ENCODE results near the gene OR6B3. TPM values are rescaled to one million over a fixed set of nuclear protein-coding genes. Genes with fewer than 3 reads are reported as not detected.

Gene OR6B3
- total RNA-seq (not detected), polyA plus RNA-seq (not detected)
- long read RNA-seq, donor 1, result 0 reads
- long read RNA-seq, donor 2, result 0 reads
- long read RNA-seq, donor 3, result 0 reads
- long read RNA-seq, donor 4, result 0 reads

DNA sequence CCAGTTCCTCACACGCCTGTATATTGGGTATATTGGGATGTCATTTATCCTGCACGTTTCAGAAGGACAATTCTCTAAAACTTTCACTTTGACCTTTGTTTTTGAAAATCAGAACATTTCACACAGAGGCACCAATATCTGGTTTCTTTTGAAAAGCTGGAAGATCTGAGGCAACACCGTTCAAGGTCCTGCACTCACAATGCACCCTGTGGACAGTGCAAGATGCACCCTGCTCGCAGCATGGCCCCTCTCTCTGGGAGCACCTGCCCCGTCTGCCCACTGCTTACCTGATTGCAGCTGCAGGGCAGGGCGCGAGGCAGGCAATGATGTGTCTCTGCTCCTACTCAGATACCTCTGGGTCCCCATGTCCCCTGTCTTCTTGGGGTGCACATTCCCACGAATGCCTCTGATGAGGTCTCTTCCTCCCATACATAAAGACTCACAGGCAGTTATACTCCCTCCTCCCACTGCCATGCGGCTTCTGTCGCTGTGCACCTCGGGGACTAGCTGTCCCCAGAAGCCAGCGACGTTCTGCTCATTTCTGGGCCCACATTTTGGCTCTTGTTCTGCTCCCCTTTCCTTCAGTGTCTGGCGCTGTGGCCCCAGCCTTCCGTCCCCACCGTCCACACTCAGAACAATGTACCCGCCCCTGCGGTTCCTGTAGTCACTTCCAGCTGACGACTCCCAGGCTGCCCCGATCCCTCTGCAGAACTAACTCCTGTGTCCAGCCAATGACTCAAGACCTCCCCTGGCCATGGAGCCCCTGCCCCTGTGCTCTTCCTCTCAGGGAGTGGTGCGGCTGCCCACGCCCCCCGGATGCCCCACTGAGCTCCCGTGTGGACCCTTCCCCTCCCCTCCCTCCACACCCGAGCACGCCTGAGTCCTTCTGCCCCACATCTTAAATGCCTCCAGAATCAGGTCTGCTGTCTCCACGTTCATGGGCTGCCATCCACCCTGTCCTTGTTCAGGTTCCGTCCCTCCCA lies at the start of gene OR6B3:
Gene OR6B3 (minus strand): TSS at position 349 of the 983 bp plus-strand sequence.
- Histone ChIP-seq H3K9me3 (ENCODE audit: control insufficient read depth, low read length) (no peaks in the 10 kb centered on the region), H3K27ac (ENCODE audit: low read length) (no peak within 1 kb of the TSS), H3K4me1 (ENCODE audit: control insufficient read depth, insufficient read depth, low read length) (no peaks in the 10 kb centered on the region), H3K4me3 (ENCODE audit: low read length) (no peak within 1 kb of the TSS), H3K27me3 (ENCODE audit: control insufficient read depth, insufficient read depth) (peaks cover 2% of the 10 kb centered on the region)
- peak in 1 of 3 donors; percentile 34 for DNase-seq
- WGBS, result 47% methylated on average over 28 of the region's 28 CpGs
- ATAC-seq, result no peak
- intact Hi-C loops (cut with DNase I), result no loop called here

DNA sequence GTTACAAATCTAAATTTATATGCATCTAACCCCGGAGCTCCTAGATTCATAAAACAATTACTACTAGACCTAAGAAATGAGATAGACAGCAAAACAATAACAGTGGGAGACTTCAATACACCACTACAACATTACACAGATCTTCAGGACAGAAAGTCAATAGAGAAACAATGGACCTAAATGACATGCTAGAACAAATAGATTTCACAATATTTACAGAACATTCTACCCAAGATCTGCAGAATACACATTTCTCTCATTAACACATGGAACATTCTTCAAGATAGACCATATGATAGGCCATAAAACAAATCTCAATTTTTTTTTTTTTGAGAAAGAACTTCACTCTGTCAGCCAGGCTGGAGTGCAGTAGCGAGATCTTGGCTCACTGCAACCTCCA lies 45.0 kb upstream of the OR6B3 start:
- DNase-seq (no peak), ATAC-seq (no peak)
- Histone ChIP-seq H3K27me3 (ENCODE audit: control insufficient read depth, insufficient read depth) (no peaks in the 10 kb centered on the region), H3K27ac (ENCODE audit: low read length) (no peak overlapping the region), H3K4me1 (ENCODE audit: control insufficient read depth, insufficient read depth, low read length) (no peaks in the 10 kb centered on the region), H3K9me3 (ENCODE audit: control insufficient read depth, low read length) (no peaks in the 10 kb centered on the region), H3K4me3 (ENCODE audit: low read length) (no peak overlapping the region)
- 69% methylated on average over 2 of the region's 2 CpGs for WGBS
- intact Hi-C loops (cut with DNase I), result no loop called here

DNA sequence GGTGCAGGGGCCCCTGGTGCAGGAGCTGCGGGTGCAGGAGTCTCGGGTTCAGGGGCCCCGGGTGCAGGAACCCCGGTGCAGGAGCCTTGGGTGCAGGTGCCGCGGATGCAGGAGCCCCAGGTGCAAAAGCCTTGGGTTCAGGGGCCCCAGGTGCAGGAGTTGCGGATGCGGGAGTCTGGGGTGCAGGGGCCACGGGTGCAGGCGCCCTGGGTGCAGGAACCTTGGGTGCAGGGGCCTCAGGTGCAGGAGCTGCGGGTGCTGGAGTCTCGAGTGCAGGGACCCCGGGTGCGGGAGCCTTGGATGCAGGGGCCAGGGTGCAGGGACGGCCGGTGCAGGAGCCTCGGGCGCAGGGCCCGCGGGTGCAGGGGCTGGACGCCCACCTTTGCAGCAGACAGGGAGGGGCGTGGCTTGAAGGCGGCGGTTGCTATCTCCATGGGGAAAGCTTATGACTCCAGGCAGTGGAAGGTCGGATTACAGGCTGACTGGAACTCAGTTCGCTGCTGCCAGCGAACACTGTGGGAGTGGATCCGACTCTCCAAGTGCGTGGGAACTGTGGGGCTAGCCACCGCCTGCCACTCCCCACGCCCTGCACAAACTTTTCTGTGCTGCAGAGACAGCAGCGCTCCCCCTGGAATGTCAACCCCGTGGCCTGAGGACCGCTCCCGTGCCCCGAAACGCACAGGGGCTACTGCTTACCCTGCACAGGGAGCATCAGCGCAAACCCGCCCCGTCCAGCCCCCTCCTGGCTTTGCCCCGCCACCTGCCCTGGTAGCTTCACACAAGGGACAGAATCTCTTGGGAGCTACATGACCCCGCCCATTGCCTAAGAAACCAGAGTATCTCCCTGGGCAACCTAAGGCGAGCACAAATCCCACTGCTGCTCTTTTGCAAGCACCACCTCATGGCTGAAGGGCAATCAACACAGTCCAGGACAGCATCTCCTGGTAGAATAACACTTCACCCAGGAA lies 42.5 kb upstream of the OR6B3 start:
- peak in 1 of 2 donors; percentile 19 for ATAC-seq
- H3K4me1 ChIP-seq (ENCODE audit: control insufficient read depth, insufficient read depth, low read length), result no peaks in the 10 kb centered on the region
- WGBS, result 4% methylated on average over 43 of the region's 43 CpGs
- no peak overlapping the region for H3K27ac ChIP-seq (ENCODE audit: low read length)
- H3K4me3 ChIP-seq (ENCODE audit: low read length), result no peak overlapping the region
- intact Hi-C loops (cut with DNase I), result no loop called here
- peak in 1 of 3 donors; percentile 39 for DNase-seq
- no peaks in the 10 kb centered on the region for H3K9me3 ChIP-seq (ENCODE audit: control insufficient read depth, low read length)
- H3K27me3 ChIP-seq (ENCODE audit: control insufficient read depth, insufficient read depth), result no peaks in the 10 kb centered on the region

DNA sequence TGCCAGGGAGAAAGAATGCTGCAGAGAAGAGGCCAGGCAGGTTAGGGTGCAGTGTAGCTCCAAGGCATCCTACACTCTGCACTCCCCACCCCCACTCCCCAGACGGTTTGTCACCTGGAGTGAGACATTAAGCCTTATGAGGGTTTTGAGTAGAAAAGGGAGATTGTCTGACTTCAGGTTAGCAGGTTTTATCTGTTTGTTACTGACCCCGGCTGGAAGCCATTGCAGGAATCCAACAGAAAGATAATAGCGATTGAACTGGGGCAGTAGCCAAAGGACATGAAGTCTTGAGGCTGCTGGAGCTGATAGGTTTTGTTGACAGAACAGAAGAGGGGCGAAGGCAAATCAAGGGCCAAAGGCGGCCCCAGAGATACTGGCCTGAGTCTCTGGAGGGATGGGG lies 36.0 kb upstream of the OR6B3 start:
- Histone ChIP-seq H3K27ac (ENCODE audit: low read length) (no peak overlapping the region), H3K4me1 (ENCODE audit: control insufficient read depth, insufficient read depth, low read length) (no peaks in the 10 kb centered on the region), H3K27me3 (ENCODE audit: control insufficient read depth, insufficient read depth) (no peaks in the 10 kb centered on the region), H3K9me3 (ENCODE audit: control insufficient read depth, low read length) (no peaks in the 10 kb centered on the region), H3K4me3 (ENCODE audit: low read length) (no peak overlapping the region)
- 27% methylated on average over 5 of the region's 5 CpGs for WGBS
- DNase-seq, result no peak
- ATAC-seq, result no peak
- intact Hi-C loops (cut with DNase I), result no loop called here

DNA sequence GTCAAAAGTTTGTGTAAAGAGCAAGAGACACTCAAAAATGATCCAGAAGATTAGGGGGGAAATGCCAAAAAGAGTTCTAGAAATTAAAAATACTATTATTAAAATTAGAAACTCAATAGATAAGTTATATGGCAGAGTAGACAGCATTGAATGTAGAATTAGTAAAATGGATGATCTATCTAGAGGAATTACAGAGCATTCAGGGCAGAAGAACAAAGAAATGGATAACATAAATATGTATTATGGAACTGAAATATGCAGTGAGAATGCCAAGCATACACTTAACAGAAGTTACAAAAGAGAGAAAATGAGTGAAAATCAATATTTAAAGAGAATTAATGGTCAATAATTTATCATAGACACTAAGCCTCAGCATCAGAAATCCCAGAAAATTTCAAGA lies 33.2 kb upstream of the OR6B3 start:
- DNase-seq (no peak), ATAC-seq (no peak)
- intact Hi-C loops (cut with DNase I), result no loop called here
- no peaks in the 10 kb centered on the region for H3K4me1 ChIP-seq (ENCODE audit: control insufficient read depth, insufficient read depth, low read length)
- H3K9me3 ChIP-seq (ENCODE audit: control insufficient read depth, low read length), result no peaks in the 10 kb centered on the region
- H3K4me3 ChIP-seq (ENCODE audit: low read length), result no peak overlapping the region
- H3K27me3 ChIP-seq (ENCODE audit: control insufficient read depth, insufficient read depth), result no peaks in the 10 kb centered on the region
- no peak overlapping the region for H3K27ac ChIP-seq (ENCODE audit: low read length)

DNA sequence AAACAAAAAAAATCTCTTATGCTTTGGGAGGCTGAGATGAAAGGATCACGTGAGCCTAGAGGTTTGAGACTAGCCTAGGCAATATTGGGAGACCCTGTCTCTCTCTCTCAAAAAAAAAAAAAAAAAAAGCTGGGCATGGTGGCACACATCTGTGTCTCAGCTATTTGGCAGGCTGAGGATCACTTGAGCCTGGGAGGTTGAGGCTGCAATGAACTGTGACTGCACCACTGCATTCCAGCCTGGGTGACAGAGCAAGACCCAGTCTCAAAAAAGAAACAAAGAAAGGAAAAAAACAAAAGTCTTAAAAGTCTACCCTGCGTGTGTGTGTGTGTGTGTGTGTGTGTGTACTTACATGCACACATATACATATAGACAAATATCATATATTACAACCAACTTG lies 25.3 kb upstream of the OR6B3 start:
- WGBS, result 50% methylated on average over 2 of the region's 2 CpGs
- Histone ChIP-seq H3K4me3 (ENCODE audit: low read length) (no peak overlapping the region), H3K4me1 (ENCODE audit: control insufficient read depth, insufficient read depth, low read length) (no peaks in the 10 kb centered on the region), H3K27me3 (ENCODE audit: control insufficient read depth, insufficient read depth) (no peaks in the 10 kb centered on the region), H3K9me3 (ENCODE audit: control insufficient read depth, low read length) (no peaks in the 10 kb centered on the region), H3K27ac (ENCODE audit: low read length) (no peak overlapping the region)
- DNase-seq (no peak), ATAC-seq (no peak)
- intact Hi-C loops (cut with DNase I), result no loop called here

DNA sequence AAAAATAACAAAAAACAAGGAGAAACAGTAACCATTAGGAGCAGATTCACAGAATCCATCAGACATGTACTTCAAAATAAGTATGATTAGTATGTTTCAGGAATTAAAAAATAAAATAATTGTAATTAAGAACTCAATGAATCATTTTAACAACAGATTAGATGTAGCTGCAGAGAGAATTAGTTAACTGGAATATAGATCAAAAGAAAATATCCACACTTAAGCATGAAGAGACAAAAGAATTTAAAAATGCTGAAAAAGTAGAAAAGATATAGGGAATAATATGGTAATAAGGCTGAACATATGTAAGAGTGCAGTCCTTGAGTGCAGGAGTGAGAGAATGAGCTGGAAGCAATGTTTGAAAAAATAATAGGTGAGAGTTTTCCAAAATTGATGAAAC lies 24.1 kb upstream of the OR6B3 start:
- no peak overlapping the region for H3K27ac ChIP-seq (ENCODE audit: low read length)
- DNase-seq (no peak), ATAC-seq (no peak)
- intact Hi-C loops (cut with DNase I), result no loop called here
- no peaks in the 10 kb centered on the region for H3K27me3 ChIP-seq (ENCODE audit: control insufficient read depth, insufficient read depth)
- H3K9me3 ChIP-seq (ENCODE audit: control insufficient read depth, low read length), result no peaks in the 10 kb centered on the region
- no peak overlapping the region for H3K4me3 ChIP-seq (ENCODE audit: low read length)
- no peaks in the 10 kb centered on the region for H3K4me1 ChIP-seq (ENCODE audit: control insufficient read depth, insufficient read depth, low read length)

DNA sequence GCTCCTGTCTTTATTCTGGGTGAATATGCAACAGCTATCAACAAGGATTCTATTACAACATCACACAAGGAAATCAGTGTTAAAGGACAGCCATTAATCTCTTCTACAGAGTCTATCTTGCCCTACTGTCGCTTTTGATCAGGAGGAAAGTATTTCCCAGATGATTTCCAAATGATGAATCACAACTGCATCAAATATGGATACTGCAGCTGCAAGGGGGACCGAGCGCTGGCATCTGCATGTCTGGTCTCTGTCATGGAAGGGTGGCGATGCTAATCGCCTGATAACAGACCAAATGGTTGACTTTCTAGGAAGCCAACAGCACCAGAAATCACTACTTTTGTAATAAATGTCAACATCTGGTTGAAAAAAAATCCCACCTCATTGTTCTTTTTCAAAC lies 21.2 kb upstream of the OR6B3 start:
- no peaks in the 10 kb centered on the region for H3K4me1 ChIP-seq (ENCODE audit: control insufficient read depth, insufficient read depth, low read length)
- H3K9me3 ChIP-seq (ENCODE audit: control insufficient read depth, low read length), result no peaks in the 10 kb centered on the region
- ATAC-seq (no peak), DNase-seq (no peak)
- intact Hi-C loops (cut with DNase I), result no loop called here
- no peaks in the 10 kb centered on the region for H3K27me3 ChIP-seq (ENCODE audit: control insufficient read depth, insufficient read depth)
- no peak overlapping the region for H3K27ac ChIP-seq (ENCODE audit: low read length)
- no peak overlapping the region for H3K4me3 ChIP-seq (ENCODE audit: low read length)
- 38% methylated on average over 5 of the region's 5 CpGs for WGBS

DNA sequence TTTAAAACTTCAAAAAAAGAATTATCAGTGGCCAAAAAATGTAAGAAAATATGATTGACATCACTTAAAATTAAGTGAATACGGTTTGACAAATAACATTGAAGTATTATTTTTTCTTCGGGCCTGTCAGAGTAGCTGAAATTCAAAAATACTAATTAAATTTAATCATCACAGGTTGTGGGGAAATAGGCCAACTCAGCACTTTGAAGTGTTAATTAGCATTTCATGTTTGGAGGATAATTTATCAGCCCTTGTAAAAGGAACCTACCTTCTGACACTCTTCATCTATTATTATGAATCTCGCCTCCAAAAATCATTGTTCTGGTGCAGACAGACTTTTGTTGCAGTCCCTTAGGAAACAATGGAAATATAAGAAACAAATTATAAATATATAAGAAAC lies 17.6 kb upstream of the OR6B3 start:
- intact Hi-C loops (cut with DNase I), result no loop called here
- Histone ChIP-seq H3K4me1 (ENCODE audit: control insufficient read depth, insufficient read depth, low read length) (no peaks in the 10 kb centered on the region), H3K4me3 (ENCODE audit: low read length) (no peak overlapping the region), H3K27me3 (ENCODE audit: control insufficient read depth, insufficient read depth) (no peaks in the 10 kb centered on the region), H3K9me3 (ENCODE audit: control insufficient read depth, low read length) (no peaks in the 10 kb centered on the region), H3K27ac (ENCODE audit: low read length) (no peak overlapping the region)
- 85% methylated on average over 3 of the region's 3 CpGs for WGBS
- ATAC-seq (no peak), DNase-seq (no peak)

DNA sequence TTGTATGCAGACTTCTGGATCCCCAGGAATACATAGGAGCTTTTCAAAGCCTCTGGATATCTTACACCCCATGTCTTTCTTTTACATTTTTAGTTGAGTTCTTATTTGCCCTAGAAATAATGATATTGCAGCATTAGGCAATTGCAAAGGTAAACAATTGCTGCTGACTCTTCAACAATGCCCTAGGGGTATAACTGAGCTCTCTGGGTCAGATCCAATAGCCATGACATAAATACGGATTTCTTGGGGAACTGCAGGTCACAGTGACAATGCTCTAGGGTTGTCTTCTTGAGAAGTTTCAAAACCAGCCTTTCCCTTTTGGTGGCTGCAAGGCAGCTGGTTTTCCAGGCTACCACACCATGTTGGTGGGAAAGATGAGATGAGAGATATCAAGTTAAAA lies 16.5 kb upstream of the OR6B3 start:
- no peak overlapping the region for H3K27ac ChIP-seq (ENCODE audit: low read length)
- DNase-seq (no peak), ATAC-seq (no peak)
- intact Hi-C loops (cut with DNase I), result no loop called here
- H3K4me3 ChIP-seq (ENCODE audit: low read length), result no peak overlapping the region
- no peaks in the 10 kb centered on the region for H3K9me3 ChIP-seq (ENCODE audit: control insufficient read depth, low read length)
- H3K27me3 ChIP-seq (ENCODE audit: control insufficient read depth, insufficient read depth), result no peaks in the 10 kb centered on the region
- WGBS, result 79% methylated on average over 1 of the region's 1 CpG
- H3K4me1 ChIP-seq (ENCODE audit: control insufficient read depth, insufficient read depth, low read length), result no peaks in the 10 kb centered on the region

DNA sequence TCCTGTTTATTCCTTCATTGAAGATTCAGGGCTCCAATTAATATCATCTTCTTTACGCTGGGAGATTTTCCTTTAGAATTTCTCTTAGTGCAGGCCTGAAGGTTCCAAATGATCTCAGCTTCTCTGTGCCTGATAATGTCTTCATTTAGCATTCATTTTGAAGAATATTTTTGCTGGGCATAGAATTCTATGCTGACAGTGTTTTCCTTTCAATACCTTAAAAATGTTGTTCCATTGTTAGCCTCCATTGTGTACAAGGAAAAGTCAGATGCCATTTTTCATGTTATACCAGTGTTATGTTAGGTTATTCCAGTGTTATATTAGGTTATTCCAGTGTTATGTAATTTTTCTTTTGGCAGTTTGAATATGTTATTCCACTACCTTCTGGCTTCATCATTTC lies 14.9 kb upstream of the OR6B3 start:
- no peak for ATAC-seq
- H3K27ac ChIP-seq (ENCODE audit: low read length), result no peak overlapping the region
- H3K27me3 ChIP-seq (ENCODE audit: control insufficient read depth, insufficient read depth), result no peaks in the 10 kb centered on the region
- 93% methylated on average over 1 of the region's 1 CpG for WGBS
- H3K4me1 ChIP-seq (ENCODE audit: control insufficient read depth, insufficient read depth, low read length), result no peaks in the 10 kb centered on the region
- no peaks in the 10 kb centered on the region for H3K9me3 ChIP-seq (ENCODE audit: control insufficient read depth, low read length)
- no peak for DNase-seq
- intact Hi-C loops (cut with DNase I), result no loop called here
- no peak overlapping the region for H3K4me3 ChIP-seq (ENCODE audit: low read length)
